Keratinocyte (primary cell): ENCODE measurements around the gene NLRC3. TPM values are rescaled to one million over a fixed set of nuclear protein-coding genes. Genes with fewer than 3 reads are reported as not detected.

ENCODE experiments used
- DNase-seq: peaks from one replicate; pipeline ENCODE4 v3.0.0-alpha.2; 2011; ENCODE audit warnings: low read depth, missing footprints, low spot score
- FAIRE-seq: peaks from 2 replicates; lab custom pipeline; 2011; peaks lifted over from hg19 to GRCh38; lab: Jason Lieb, UNC
- H2AFZ ChIP-seq: 2 replicates; pipeline ENCODE4 v1.6.0; 2012; ENCODE audit warnings: low read length, control low read depth, inconsistent platforms; ENCODE audit not compliant: control insufficient read depth
- H3K27ac ChIP-seq: 2 replicates; pipeline ENCODE4 v1.5.1; 2011; ENCODE audit warnings: low read length; ENCODE audit not compliant: control insufficient read depth, insufficient read depth
- H3K27me3 ChIP-seq: 3 replicates; pipeline ENCODE4 v1.6.0; 2011; ENCODE audit warnings: low read length; ENCODE audit not compliant: control insufficient read depth, insufficient read depth; ENCODE audit errors: extremely low read depth
- H3K36me3 ChIP-seq, 2 experiments: 2 replicates in 1 of 2; 3 replicates in 1 of 2; pipeline ENCODE4 v1.5.1; 2011; ENCODE audit warnings: low read length in 2 of 2, mild to moderate bottlenecking in 1 of 2; ENCODE audit not compliant: control insufficient read depth in 2 of 2, insufficient read depth in 2 of 2; ENCODE audit errors: extremely low read depth in 1 of 2
- H3K4me1 ChIP-seq: 3 replicates; pipeline ENCODE4 v1.5.1; 2011; ENCODE audit warnings: low read length; ENCODE audit not compliant: control insufficient read depth, insufficient read depth; ENCODE audit errors: extremely low read depth
- H3K4me2 ChIP-seq: 3 replicates; pipeline ENCODE4 v1.6.0; 2011; ENCODE audit warnings: low read depth, low read length; ENCODE audit not compliant: control insufficient read depth, insufficient read depth; ENCODE audit errors: extremely low read depth
- H3K4me3 ChIP-seq, 3 experiments: fragments of 200-600 bp in 1 of 3; sonication (generic) in 1 of 3; 2 replicates in 2 of 3; 3 replicates in 1 of 3; pipeline ENCODE4 v1.5.1; 2011 to 2016; ENCODE audit warnings: low read length in 3 of 3, mild to moderate bottlenecking in 3 of 3, control low read depth in 2 of 3, inconsistent platforms in 1 of 3, low read depth in 1 of 3, mixed read lengths in 1 of 3, mixed run types in 1 of 3, moderate library complexity in 1 of 3; ENCODE audit not compliant: control insufficient read depth in 2 of 3, insufficient read depth in 2 of 3; ENCODE audit errors: extremely low read depth in 1 of 3
- H3K79me2 ChIP-seq: 2 replicates; pipeline ENCODE4 v1.6.0; 2012; ENCODE audit warnings: low read length; ENCODE audit not compliant: control insufficient read depth, insufficient read depth
- H3K9ac ChIP-seq: 3 replicates; pipeline ENCODE4 v1.6.0; 2011; ENCODE audit warnings: low read length; ENCODE audit not compliant: control insufficient read depth, insufficient read depth; ENCODE audit errors: extremely low read depth
- H3K9me1 ChIP-seq: 3 replicates; pipeline ENCODE4 v1.6.0; 2011; ENCODE audit warnings: low read length; ENCODE audit not compliant: control insufficient read depth, insufficient read depth; ENCODE audit errors: extremely low read depth
- H3K9me3 ChIP-seq: 2 replicates; pipeline ENCODE4 v1.5.1; 2012; ENCODE audit warnings: low read depth, low read length; ENCODE audit not compliant: control insufficient read depth
- H4K20me1 ChIP-seq: 3 replicates; pipeline ENCODE4 v1.6.0; 2011; ENCODE audit warnings: low read length; ENCODE audit not compliant: control insufficient read depth, insufficient read depth; ENCODE audit errors: extremely low read depth
- EZH2 ChIP-seq: IDR thresholded peaks from one replicate; pipeline ENCODE4 v1.6.1; 2012; ENCODE audit warnings: inconsistent platforms, mild to moderate bottlenecking, low read length, moderate library complexity
- dilution Hi-C: fragments of 300-500 bp; cut with MboI; formaldehyde crosslinking; loops from one replicate; pipeline ENCODE4 v1.7.0; 2020; ENCODE audit warnings: low sequenced_read_pairs; ENCODE audit not compliant: extremely low pct_ligation_motif_present
- polyA plus RNA-seq, 5 experiments: library from polyadenylated mRNA; depleted of rRNA in 3 of 5; stranded (reverse) in 3 of 5; stranded (forward) in 1 of 5; unstranded in 1 of 5; fragments of >200 nt; gene quantifications; 1 replicate in 1 of 5; 2 replicates in 3 of 5; 3 replicates in 1 of 5; pipeline versions ENCODE4 v1.2.1 to v1.2.3, GENCODE V29; 2011 to 2012; ENCODE audit warnings: missing spikeins in 2 of 5, low read depth in 1 of 5, low replicate concordance in 1 of 5
- TF ChIP-seq, protein P1 (sequence below), 3 experiments: IDR thresholded peaks in 1 of 3; conservative IDR thresholded peaks in 1 of 3; optimal IDR thresholded peaks in 1 of 3; 2 replicates in 2 of 3; 3 replicates in 1 of 3; pipeline versions ENCODE3 to v1.5.1; 2011; ENCODE audit warnings: low read length in 3 of 3, mild to moderate bottlenecking in 3 of 3, moderate library complexity in 2 of 3, control low read depth in 1 of 3, inconsistent platforms in 1 of 3; ENCODE audit not compliant: insufficient read depth in 2 of 3; ENCODE audit errors: extremely low read depth in 1 of 3

NLRC3 gene
- polyA plus RNA-seq, 1 donor (not counting 4 experiments of a cell fraction or from before 2014, with no cell fraction given), result not detected

DNA sequence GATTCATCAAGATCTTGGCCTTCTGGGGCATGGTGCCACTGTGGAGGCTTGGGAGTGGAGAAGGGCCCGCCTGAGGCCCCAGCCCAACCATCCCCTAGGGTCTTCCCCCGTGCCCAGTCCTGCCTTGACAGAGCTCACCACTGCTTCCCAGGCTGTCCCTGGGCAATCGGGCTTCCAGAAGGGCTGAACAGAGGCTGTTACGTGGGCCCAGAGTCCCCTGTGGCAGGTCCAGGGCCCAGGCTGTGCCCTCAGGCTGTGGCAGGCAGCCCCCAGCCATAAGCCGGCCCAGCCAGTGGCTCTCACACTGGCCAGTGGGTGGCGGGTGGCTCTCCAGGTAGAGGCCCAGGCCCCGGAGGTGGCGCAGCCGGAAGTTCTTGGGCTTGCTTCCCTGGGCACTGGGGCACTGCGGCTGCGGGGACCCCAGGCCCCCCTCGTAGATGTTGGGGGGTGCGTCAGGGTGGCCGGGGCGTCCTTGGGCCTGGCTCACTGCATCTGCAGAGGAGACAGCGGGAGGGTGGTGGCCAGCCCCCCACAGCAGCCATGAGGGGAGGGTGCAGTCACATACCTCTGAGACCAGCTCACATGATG, 82.7 kb downstream of the NLRC3 start:
- no peak for FAIRE-seq
- H3K27ac ChIP-seq, result no peak overlapping the region
- no peak for DNase-seq
- no peaks in the 10 kb centered on the region for H3K4me1 ChIP-seq
- H3K9ac ChIP-seq, result no peak overlapping the region
- H3K36me3 ChIP-seq, result no peaks in the 10 kb centered on the region
- H2AFZ ChIP-seq, result no peak overlapping the region
- no peaks in the 10 kb centered on the region for H3K9me3 ChIP-seq
- no peaks in the 10 kb centered on the region for H3K9me1 ChIP-seq
- H3K4me3 ChIP-seq, result no peak overlapping the region
- H3K27me3 ChIP-seq, result no peaks in the 10 kb centered on the region
- H3K79me2 ChIP-seq, result no peaks in the 10 kb centered on the region
- no peak overlapping the region for H3K4me2 ChIP-seq
- no peak for TF ChIP-seq EZH2
- H4K20me1 ChIP-seq, result no peaks in the 10 kb centered on the region
- dilution Hi-C loops, result no loop called here

GRCh38 chr16:3492356-3492755, 84.8 kb downstream of the NLRC3 start:
- Histone ChIP-seq H3K4me2 (no peak overlapping the region), H3K36me3 (peaks cover under 1 to 10% of the 10 kb centered on the region in 2 experiments), H4K20me1 (no peaks in the 10 kb centered on the region), H3K9me3 (no peaks in the 10 kb centered on the region), H3K27ac (no peak overlapping the region), H3K4me1 (no peaks in the 10 kb centered on the region), H2AFZ (no peak overlapping the region), H3K4me3 (no peak overlapping the region), H3K79me2 (no peaks in the 10 kb centered on the region), H3K27me3 (no peaks in the 10 kb centered on the region), H3K9ac (no peak overlapping the region), H3K9me1 (no peaks in the 10 kb centered on the region)
- FAIRE-seq (no peak), DNase-seq (no peak)
- no peak for TF ChIP-seq EZH2
- TF ChIP-seq, protein P1, sequence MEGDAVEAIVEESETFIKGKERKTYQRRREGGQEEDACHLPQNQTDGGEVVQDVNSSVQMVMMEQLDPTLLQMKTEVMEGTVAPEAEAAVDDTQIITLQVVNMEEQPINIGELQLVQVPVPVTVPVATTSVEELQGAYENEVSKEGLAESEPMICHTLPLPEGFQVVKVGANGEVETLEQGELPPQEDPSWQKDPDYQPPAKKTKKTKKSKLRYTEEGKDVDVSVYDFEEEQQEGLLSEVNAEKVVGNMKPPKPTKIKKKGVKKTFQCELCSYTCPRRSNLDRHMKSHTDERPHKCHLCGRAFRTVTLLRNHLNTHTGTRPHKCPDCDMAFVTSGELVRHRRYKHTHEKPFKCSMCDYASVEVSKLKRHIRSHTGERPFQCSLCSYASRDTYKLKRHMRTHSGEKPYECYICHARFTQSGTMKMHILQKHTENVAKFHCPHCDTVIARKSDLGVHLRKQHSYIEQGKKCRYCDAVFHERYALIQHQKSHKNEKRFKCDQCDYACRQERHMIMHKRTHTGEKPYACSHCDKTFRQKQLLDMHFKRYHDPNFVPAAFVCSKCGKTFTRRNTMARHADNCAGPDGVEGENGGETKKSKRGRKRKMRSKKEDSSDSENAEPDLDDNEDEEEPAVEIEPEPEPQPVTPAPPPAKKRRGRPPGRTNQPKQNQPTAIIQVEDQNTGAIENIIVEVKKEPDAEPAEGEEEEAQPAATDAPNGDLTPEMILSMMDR (optimal IDR thresholded peaks at IDR 0.05 in 1 of 3, IDR thresholded peaks at IDR 0.05 in 1 of 3, conservative IDR thresholded peaks at IDR 0.05 in 1 of 3; ENCODE audit: extremely low read depth in 1 of 3, insufficient read depth in 2 of 3, low read length in 3 of 3), result no peak
- dilution Hi-C loops, result no loop called here
